Panc1 (cell line): ENCODE measurements around the gene DMBX1. TPM values are rescaled to one million over a fixed set of nuclear protein-coding genes. Genes with fewer than 3 reads are reported as not detected.

Experiments
- ATAC-seq: fragments of 200-7000 bp; cut with Tn5 transposase; 2 replicates; pipeline ENCODE4 v1.9.1; 2020; ENCODE audit warnings: mild to moderate bottlenecking, moderate library complexity
- BruUV-seq: library from RNA; stranded (reverse); fragments of 400-500 nt; replicated peaks from 2 replicates; lab custom pipeline; 2021; lab: Mats Ljungman, UMichigan
- CTCF ChIA-PET: fragments of 300-600 bp; sonication (Branson Sonifier 250); formaldehyde crosslinking; loops from one replicate; lab custom pipeline; 2022; ENCODE audit warnings: antibody characterized with exemption; lab: Charles Lee
- POLR2A ChIA-PET: fragments of 300-600 bp; sonication (Branson Sonifier 250); formaldehyde crosslinking; loops from one replicate; lab custom pipeline; 2022; ENCODE audit warnings: antibody characterized with exemption; lab: Charles Lee
- DNase-seq: peaks from one replicate; pipeline ENCODE4 v3.0.0-alpha.2; 2010; ENCODE audit warnings: low read depth, low spot score
- H3K27ac ChIP-seq: 2 replicates; pipeline ENCODE4 v1.5.1; 2011; ENCODE audit warnings: mild to moderate bottlenecking, low read length, inconsistent platforms
- H3K27me3 ChIP-seq: fragments of 200-500 bp; sonication (Bioruptor generic); 2 replicates; pipeline ENCODE4 v1.6.0; 2014; ENCODE audit warnings: low read length, inconsistent platforms; ENCODE audit not compliant: control insufficient read depth, insufficient read depth
- H3K36me3 ChIP-seq: fragments of 200-500 bp; sonication (Bioruptor generic); 2 replicates; pipeline ENCODE4 v1.5.1; 2014; ENCODE audit warnings: inconsistent platforms, mild to moderate bottlenecking, low read length, moderate library complexity; ENCODE audit not compliant: control insufficient read depth, insufficient read depth
- H3K4me1 ChIP-seq: 2 replicates; pipeline ENCODE4 v1.5.1; 2011; ENCODE audit warnings: inconsistent platforms, mild to moderate bottlenecking, low read length, moderate library complexity; ENCODE audit not compliant: control insufficient read depth, insufficient read depth
- H3K4me3 ChIP-seq, 2 experiments: 2 replicates each; pipeline ENCODE4 v1.5.1; 2011 to 2012; ENCODE audit warnings: low read depth in 2 of 2, low read length in 2 of 2, mild to moderate bottlenecking in 2 of 2, inconsistent platforms in 1 of 2, moderate library complexity in 1 of 2
- H3K9me3 ChIP-seq: fragments of 200-500 bp; sonication (Bioruptor generic); 2 replicates; pipeline ENCODE4 v1.5.1; 2014; ENCODE audit warnings: low read depth, mild to moderate bottlenecking, inconsistent platforms, low read length, moderate library complexity; ENCODE audit not compliant: control insufficient read depth, insufficient read depth
- POLR2AphosphoS5 ChIP-seq: IDR thresholded peaks from 2 replicates; pipeline ENCODE4 v1.6.1; 2012; ENCODE audit warnings: mild to moderate bottlenecking, low read depth, low read length, moderate library complexity
- SIN3A ChIP-seq: IDR thresholded peaks from 2 replicates; pipeline ENCODE4 v1.6.1; 2012; ENCODE audit warnings: low read depth, mild to moderate bottlenecking, low read length, moderate library complexity, borderline replicate concordance; ENCODE audit not compliant: insufficient read depth
- TCF7L2 ChIP-seq: IDR thresholded peaks from 2 replicates; pipeline ENCODE4 v1.6.1; 2011; ENCODE audit warnings: mild to moderate bottlenecking, low read depth, low read length, inconsistent platforms
- in situ Hi-C: cut with HindIII; loops from 2 replicates; pipeline ENCODE4 v1.10.0; 2016; ENCODE audit warnings: low sequenced_read_pairs, low pct_unique_long_range_greater_than_20kb
- intact Hi-C: fragments of 100-400 bp; cut with micrococcal nuclease; formaldehyde crosslinking; loops from one replicate; pipeline ENCODE4 v1.10.0; 2022; ENCODE audit not compliant: unreplicated experiment
- total RNA-seq: library from RNA; stranded (reverse); gene quantifications from one replicate; pipeline ENCODE4 v1.2.1, GENCODE V29; 2021; ENCODE audit not compliant: unreplicated experiment
- TF ChIP-seq, protein P1 (sequence below): fragments of 450-650 bp; IDR thresholded peaks from 2 replicates; pipeline ENCODE4 v1.5.1; 2017; ENCODE audit warnings: mild to moderate bottlenecking
- TF ChIP-seq, protein P2 (sequence below), 2 experiments: IDR thresholded peaks; 2 replicates each; pipeline ENCODE4 v1.6.1; 2011 to 2012; ENCODE audit warnings: low read depth in 2 of 2, control low read depth in 1 of 2, low read length in 1 of 2, mild to moderate bottlenecking in 1 of 2, moderate library complexity in 1 of 2; ENCODE audit not compliant: insufficient read depth in 1 of 2

The DMBX1 gene
- total RNA-seq, 1 experiment from 2014 or later: 0.05 TPM

- TF ChIP-seq, protein P1, sequence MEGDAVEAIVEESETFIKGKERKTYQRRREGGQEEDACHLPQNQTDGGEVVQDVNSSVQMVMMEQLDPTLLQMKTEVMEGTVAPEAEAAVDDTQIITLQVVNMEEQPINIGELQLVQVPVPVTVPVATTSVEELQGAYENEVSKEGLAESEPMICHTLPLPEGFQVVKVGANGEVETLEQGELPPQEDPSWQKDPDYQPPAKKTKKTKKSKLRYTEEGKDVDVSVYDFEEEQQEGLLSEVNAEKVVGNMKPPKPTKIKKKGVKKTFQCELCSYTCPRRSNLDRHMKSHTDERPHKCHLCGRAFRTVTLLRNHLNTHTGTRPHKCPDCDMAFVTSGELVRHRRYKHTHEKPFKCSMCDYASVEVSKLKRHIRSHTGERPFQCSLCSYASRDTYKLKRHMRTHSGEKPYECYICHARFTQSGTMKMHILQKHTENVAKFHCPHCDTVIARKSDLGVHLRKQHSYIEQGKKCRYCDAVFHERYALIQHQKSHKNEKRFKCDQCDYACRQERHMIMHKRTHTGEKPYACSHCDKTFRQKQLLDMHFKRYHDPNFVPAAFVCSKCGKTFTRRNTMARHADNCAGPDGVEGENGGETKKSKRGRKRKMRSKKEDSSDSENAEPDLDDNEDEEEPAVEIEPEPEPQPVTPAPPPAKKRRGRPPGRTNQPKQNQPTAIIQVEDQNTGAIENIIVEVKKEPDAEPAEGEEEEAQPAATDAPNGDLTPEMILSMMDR: no peak
- TF ChIP-seq, protein P2, sequence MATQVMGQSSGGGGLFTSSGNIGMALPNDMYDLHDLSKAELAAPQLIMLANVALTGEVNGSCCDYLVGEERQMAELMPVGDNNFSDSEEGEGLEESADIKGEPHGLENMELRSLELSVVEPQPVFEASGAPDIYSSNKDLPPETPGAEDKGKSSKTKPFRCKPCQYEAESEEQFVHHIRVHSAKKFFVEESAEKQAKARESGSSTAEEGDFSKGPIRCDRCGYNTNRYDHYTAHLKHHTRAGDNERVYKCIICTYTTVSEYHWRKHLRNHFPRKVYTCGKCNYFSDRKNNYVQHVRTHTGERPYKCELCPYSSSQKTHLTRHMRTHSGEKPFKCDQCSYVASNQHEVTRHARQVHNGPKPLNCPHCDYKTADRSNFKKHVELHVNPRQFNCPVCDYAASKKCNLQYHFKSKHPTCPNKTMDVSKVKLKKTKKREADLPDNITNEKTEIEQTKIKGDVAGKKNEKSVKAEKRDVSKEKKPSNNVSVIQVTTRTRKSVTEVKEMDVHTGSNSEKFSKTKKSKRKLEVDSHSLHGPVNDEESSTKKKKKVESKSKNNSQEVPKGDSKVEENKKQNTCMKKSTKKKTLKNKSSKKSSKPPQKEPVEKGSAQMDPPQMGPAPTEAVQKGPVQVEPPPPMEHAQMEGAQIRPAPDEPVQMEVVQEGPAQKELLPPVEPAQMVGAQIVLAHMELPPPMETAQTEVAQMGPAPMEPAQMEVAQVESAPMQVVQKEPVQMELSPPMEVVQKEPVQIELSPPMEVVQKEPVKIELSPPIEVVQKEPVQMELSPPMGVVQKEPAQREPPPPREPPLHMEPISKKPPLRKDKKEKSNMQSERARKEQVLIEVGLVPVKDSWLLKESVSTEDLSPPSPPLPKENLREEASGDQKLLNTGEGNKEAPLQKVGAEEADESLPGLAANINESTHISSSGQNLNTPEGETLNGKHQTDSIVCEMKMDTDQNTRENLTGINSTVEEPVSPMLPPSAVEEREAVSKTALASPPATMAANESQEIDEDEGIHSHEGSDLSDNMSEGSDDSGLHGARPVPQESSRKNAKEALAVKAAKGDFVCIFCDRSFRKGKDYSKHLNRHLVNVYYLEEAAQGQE (IDR thresholded peaks at IDR 0.05; ENCODE audit: insufficient read depth in 1 of 2, low read depth in 2 of 2, low read length in 1 of 2): no peak
- TF ChIP-seq TCF7L2 (no peak), POLR2AphosphoS5 (no peak), SIN3A (no peak)
- in situ Hi-C loops: no loop called here
- Histone ChIP-seq H3K27ac (no peak overlapping the region), H3K4me1 (peaks cover 7% of the 10 kb centered on the region; the same call in 1 of the 2 replicates), H3K27me3 (no peaks in the 10 kb centered on the region), H3K36me3 (no peaks in the 10 kb centered on the region), H3K9me3 (no peaks in the 10 kb centered on the region), H3K4me3 (no peak overlapping the region)
- intact Hi-C loops: no loop called here
- no peak for ATAC-seq
- DNase-seq: no peak
- ChIA-PET CTCF (interaction anchor here (0.7 kb wide), 1 partner anchor 89 kb away, joined by 5 read pairs; a partner anchor contains a TSS), POLR2A (no interaction called here)
- BruUV-seq: no TSS peak
Measured at GRCh38 chr1:46445773-46446256, 43.8 kb upstream of the DMBX1 start.

DNA sequence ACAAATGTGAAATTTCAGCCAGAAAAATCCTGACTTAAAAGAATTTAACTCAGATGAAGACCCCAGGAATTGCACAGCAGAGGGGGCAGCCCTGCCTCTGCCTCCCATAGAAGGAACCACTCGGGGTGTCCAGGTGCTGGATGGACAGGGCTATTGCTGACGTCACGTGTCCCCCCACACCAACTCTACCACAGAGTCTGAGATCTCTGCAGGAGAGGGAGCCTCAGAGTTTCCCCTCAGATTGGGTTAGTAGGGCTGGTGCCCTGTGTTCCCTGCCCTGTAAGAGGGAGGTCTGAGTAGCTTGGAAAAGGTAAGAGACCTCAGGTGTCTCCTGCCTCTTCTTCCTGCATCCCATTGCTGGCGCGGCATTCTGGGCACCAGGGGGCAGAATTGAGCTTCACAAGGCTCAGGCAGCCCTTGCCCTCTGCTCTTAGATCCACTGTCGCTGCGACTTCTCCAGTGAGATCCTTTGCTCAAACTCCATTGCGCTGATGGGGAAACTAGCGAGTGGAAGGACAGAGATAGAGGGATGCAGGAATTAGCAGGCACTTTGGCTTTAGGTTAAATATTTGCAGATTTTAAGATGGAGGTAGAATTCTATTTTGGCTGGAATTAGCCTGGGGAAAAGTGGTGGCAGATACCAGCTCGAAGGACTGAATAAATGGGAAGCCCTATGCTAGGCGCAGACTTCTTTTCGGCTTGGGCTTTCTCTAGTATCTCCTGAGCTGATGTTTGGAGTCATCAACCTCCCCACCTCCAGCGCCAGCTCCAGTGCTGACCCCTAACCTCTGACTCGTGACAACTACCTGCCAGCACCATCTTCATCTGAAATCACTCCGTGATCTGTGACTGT is 42.8 kb upstream of the DMBX1 start:
- no peaks in the 10 kb centered on the region for H3K36me3 ChIP-seq
- H3K27me3 ChIP-seq: no peaks in the 10 kb centered on the region
- H3K4me3 ChIP-seq: no peak overlapping the region
- POLR2A ChIA-PET: no interaction called here
- no peak for TF ChIP-seq SIN3A
- TF ChIP-seq, protein P1: peak; percentile 95
- TF ChIP-seq TCF7L2: no peak
- TF ChIP-seq, protein P2 (IDR thresholded peaks at IDR 0.05; ENCODE audit: insufficient read depth in 1 of 2, low read depth in 2 of 2, low read length in 1 of 2): no peak
- TF ChIP-seq POLR2AphosphoS5: no peak
- CTCF ChIA-PET: interaction anchor here (0.6 to 1.4 kb wide), 8 partner anchors 12 to 157 kb away, joined by 3 to 34 read pairs (median 3); partner anchors contain the start of gene MKNK1
- in situ Hi-C loops: no loop called here
- peaks cover 7% of the 10 kb centered on the region; the same call in 1 of the 2 replicates for H3K4me1 ChIP-seq
- no peaks in the 10 kb centered on the region for H3K9me3 ChIP-seq
- ATAC-seq (peak; percentile 80), DNase-seq (peak; percentile 58)
- intact Hi-C loops: loop anchor here (1.0 kb wide), 1 partner anchor 81 kb away; no protein-coding TSS in a partner anchor
- BruUV-seq: no TSS peak
- no peak overlapping the region for H3K27ac ChIP-seq
